Measurements from ENCODE around the gene C17orf78. TPM values are rescaled to one million over a fixed set of nuclear protein-coding genes. Genes with fewer than 3 reads are reported as not detected.
"Not testable (repeated sequence)": the region's sequence is repeated elsewhere in the genome, so short reads cannot be mapped to it uniquely, and the experiment has no call there.

The C17orf78 gene
- polyA plus RNA-seq, 1 of the 3 experiments (the other 2 are of a cell fraction): not detected

DNA sequence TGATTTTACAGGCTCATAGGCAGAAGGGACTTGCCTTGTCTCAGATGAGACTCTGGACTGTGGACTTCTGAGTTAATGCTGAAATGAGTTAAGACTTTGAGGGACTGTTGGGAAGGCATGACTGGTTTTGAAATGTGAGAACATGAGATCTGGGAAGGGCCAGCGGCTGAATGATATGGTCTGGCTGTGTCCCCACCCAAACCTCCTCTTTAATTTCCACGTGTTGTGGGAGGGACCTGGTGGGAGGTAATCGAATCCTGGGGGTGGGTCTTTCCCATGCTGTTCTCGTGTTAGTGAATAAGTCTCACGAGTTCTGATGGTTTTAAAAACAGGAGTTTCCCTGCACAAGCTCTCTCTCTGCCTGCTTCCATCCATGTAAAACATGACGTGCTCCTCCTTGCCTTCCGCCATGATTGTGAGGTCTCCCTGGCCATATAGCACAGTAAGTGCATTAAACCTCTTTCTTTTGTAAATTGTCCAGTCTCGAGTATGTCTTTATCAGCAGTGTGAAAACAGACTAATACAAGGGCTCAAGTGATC is 28.9 kb upstream of the C17orf78 start:
- H3K27me3 ChIP-seq (ENCODE audit: insufficient read depth); DNase-seq; H3K4me2 ChIP-seq; H3K9me2 ChIP-seq; H3K9me3 ChIP-seq; H3F3A ChIP-seq (replicated peaks; ENCODE audit: insufficient read depth); H3K4me3 ChIP-seq (ENCODE audit: low read depth in 2 of 2, low read length in 1 of 2); H3K9ac ChIP-seq; H3K27ac ChIP-seq (ENCODE audit: low read depth in 2 of 2, low read length in 1 of 2); H2AFZ ChIP-seq (ENCODE audit: low read depth); POLR2A ChIA-PET; H3K36me3 ChIP-seq (replicated peaks in 1 of 2; ENCODE audit: control insufficient read depth in 1 of 2, insufficient read depth in 2 of 2, low read length in 1 of 2); H4K20me1 ChIP-seq (ENCODE audit: insufficient read depth); H3K4me1 ChIP-seq (ENCODE audit: control insufficient read depth in 1 of 2, insufficient read depth in 2 of 2, low read depth in 1 of 2, low read length in 1 of 2): not testable (repeated sequence)
- CTCF ChIA-PET: interaction anchor here (2.0 kb wide), 1 partner anchor 27 kb away, joined by 9 read pairs; no protein-coding TSS in a partner anchor
- 96% methylated on average over 8 of the region's 8 CpGs for WGBS (ENCODE audit: low lambda C conversion rate)
- peaks cover 29% of the 10 kb centered on the region for H3K79me2 ChIP-seq (ENCODE audit: insufficient read depth)

GRCh38 chr17:37356796-37357569 is 18.8 kb upstream of the C17orf78 start:
- H3K79me2 ChIP-seq (ENCODE audit: insufficient read depth): peaks cover 56% of the 10 kb centered on the region
- POLR2A ChIA-PET; H3K27me3 ChIP-seq (ENCODE audit: insufficient read depth); H3K27ac ChIP-seq (ENCODE audit: low read depth in 2 of 2, low read length in 1 of 2); H3K36me3 ChIP-seq (replicated peaks in 1 of 2; ENCODE audit: control insufficient read depth in 1 of 2, insufficient read depth in 2 of 2, low read length in 1 of 2); H3K9me2 ChIP-seq; DNase-seq; H3F3A ChIP-seq (replicated peaks; ENCODE audit: insufficient read depth); H3K9me3 ChIP-seq; H2AFZ ChIP-seq (ENCODE audit: low read depth); CTCF ChIA-PET: not testable (repeated sequence)
- peaks cover 0 to 13% of the 10 kb centered on the region in 2 experiments; a peak in 2 of 4 replicates for H3K4me1 ChIP-seq (ENCODE audit: control insufficient read depth in 1 of 2, insufficient read depth in 2 of 2, low read depth in 1 of 2, low read length in 1 of 2)
- WGBS (ENCODE audit: low lambda C conversion rate): 92% methylated on average over 12 of the region's 12 CpGs
- H3K4me2 ChIP-seq: peak overlapping the region; percentile 99
- H4K20me1 ChIP-seq (ENCODE audit: insufficient read depth): 0 out of 2 replicates have a peak, but pooled peaks cover 11% of the 10 kb centered on the region
- peak overlapping the region; percentile 63; the same call in 1 of the 2 replicates for H3K9ac ChIP-seq
- H3K4me3 ChIP-seq (ENCODE audit: low read depth in 2 of 2, low read length in 1 of 2): peak overlapping the region in 1 of 2 experiments; percentile 78; a peak in 1 of 4 replicates

- 4% methylated on average over 14 of the region's 21 CpGs for WGBS (ENCODE audit: low lambda C conversion rate)
- H4K20me1 ChIP-seq (ENCODE audit: insufficient read depth): 0 out of 2 replicates have a peak, but pooled peaks cover 11% of the 10 kb centered on the region
- DNase-seq: peak; percentile 84
- peak overlapping the region; percentile 66 to 72; a peak in 3 of 4 replicates for H3K27ac ChIP-seq (ENCODE audit: low read depth in 2 of 2, low read length in 1 of 2)
- peak overlapping the region; percentile 62 for H2AFZ ChIP-seq (ENCODE audit: low read depth)
- peaks cover 7% of the 10 kb centered on the region for H3F3A ChIP-seq (replicated peaks; ENCODE audit: insufficient read depth)
- peak overlapping the region; percentile 99 for H3K4me2 ChIP-seq
- no peaks in the 10 kb centered on the region for H3K27me3 ChIP-seq (ENCODE audit: insufficient read depth)
- H3K9ac ChIP-seq: peak overlapping the region; percentile 63; the same call in 1 of the 2 replicates
- peaks cover 0 to 4% of the 10 kb centered on the region in 2 experiments for H3K36me3 ChIP-seq (replicated peaks in 1 of 2; ENCODE audit: control insufficient read depth in 1 of 2, insufficient read depth in 2 of 2, low read length in 1 of 2)
- H3K4me3 ChIP-seq (ENCODE audit: low read depth in 2 of 2, low read length in 1 of 2): peak overlapping the region; percentile 75 to 78
- H3K79me2 ChIP-seq (ENCODE audit: insufficient read depth): peaks cover 50% of the 10 kb centered on the region
- POLR2A ChIA-PET: no interaction called here
- no peaks in the 10 kb centered on the region for H3K9me2 ChIP-seq
- CTCF ChIA-PET: interaction anchor here (0.7 to 4.9 kb wide), 2 partner anchors 15 to 21 kb away, joined by 3 to 35 read pairs; no protein-coding TSS in a partner anchor
- no peaks in the 10 kb centered on the region for H3K9me3 ChIP-seq
- peaks cover 0 to 13% of the 10 kb centered on the region in 2 experiments; a peak in 2 of 4 replicates for H3K4me1 ChIP-seq (ENCODE audit: control insufficient read depth in 1 of 2, insufficient read depth in 2 of 2, low read depth in 1 of 2, low read length in 1 of 2)
- TF ChIP-seq MXI1 (IDR thresholded peaks at IDR 0.05; ENCODE audit: low read depth, low read length) (peak; percentile 96), PBX3 (IDR thresholded peaks at IDR 0.05) (no peak), YY1 (IDR thresholded peaks at IDR 0.05; ENCODE audit: low read depth) (no peak), POLR2AphosphoS5 (IDR thresholded peaks at IDR 0.05; ENCODE audit: low read depth, low read length) (0 out of 2 replicates have a peak, but pooled peaks have one; percentile 11), REST (IDR thresholded peaks at IDR 0.05; ENCODE audit: low read depth, low read length) (no peak), USF1 (IDR thresholded peaks at IDR 0.05; ENCODE audit: borderline replicate concordance, low read depth) (peak; percentile 72), SMC3 (IDR thresholded peaks at IDR 0.05; ENCODE audit: low read depth, low read length) (no peak), JUND (IDR thresholded peaks at IDR 0.05) (no peak), GATA2 (CRISPR knock-in tag; IDR thresholded peaks at IDR 0.05) (no peak), EZH2phosphoT487 (IDR thresholded peaks at IDR 0.05; ENCODE audit: borderline replicate concordance, low read depth) (no peak)
- TF ChIP-seq, protein P1, sequence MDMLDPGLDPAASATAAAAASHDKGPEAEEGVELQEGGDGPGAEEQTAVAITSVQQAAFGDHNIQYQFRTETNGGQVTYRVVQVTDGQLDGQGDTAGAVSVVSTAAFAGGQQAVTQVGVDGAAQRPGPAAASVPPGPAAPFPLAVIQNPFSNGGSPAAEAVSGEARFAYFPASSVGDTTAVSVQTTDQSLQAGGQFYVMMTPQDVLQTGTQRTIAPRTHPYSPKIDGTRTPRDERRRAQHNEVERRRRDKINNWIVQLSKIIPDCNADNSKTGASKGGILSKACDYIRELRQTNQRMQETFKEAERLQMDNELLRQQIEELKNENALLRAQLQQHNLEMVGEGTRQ (IDR thresholded peaks at IDR 0.05; ENCODE audit: borderline replicate concordance, low read depth, low read length): no peak
Measured at GRCh38 chr17:37358098-37358829, 17.5 kb upstream of the C17orf78 start.

Measured in SK-N-SH (cell line).